HepG2 (cell line): Measurements from ENCODE around the gene PLD1. TPM values are rescaled to one million over a fixed set of nuclear protein-coding genes. Genes with fewer than 3 reads are reported as not detected.

ENCODE experiments used
- ATAC-seq: fragments of 200-7000 bp; cut with Tn5 transposase; 3 replicates; pipeline ENCODE4 v1.9.1; 2020; ENCODE audit warnings: mild to moderate bottlenecking, moderate library complexity
- BruUV-seq: library from RNA; stranded (reverse); fragments of 400-500 nt; replicated peaks from 2 replicates; lab custom pipeline; 2021; lab: Mats Ljungman, UMichigan
- CTCF ChIA-PET: fragments of 300-600 bp; formaldehyde crosslinking; extraction: SDS; loops from one replicate; lab custom pipeline; 2021; ENCODE audit warnings: low total read pairs, inconsistent platforms, low intra/inter-chr PET ratio; lab: Yijun Ruan, JAX
- POLR2A ChIA-PET: fragments of 350-600 bp; sonication (Branson Sonifier 250); formaldehyde crosslinking; loops from one replicate; lab custom pipeline; 2020; ENCODE audit warnings: antibody characterized with exemption, inconsistent platforms; lab: Yijun Ruan, JAX
- DNase-seq: peaks from one replicate; pipeline ENCODE4 v3.0.0-alpha.2; 2015; ENCODE audit warnings: low spot score
- FAIRE-seq: peaks from 3 replicates; lab custom pipeline; 2011; peaks lifted over from hg19 to GRCh38; lab: Jason Lieb, UNC
- H2AFZ ChIP-seq: one replicate; pipeline ENCODE4 v1.6.1; 2011; ENCODE audit warnings: low read length, inconsistent platforms
- H3K27ac ChIP-seq: fragments of 300-600 bp; 3 replicates; pipeline ENCODE4 v1.8.0; 2011; ENCODE audit warnings: mixed run types, mild to moderate bottlenecking, mixed read lengths, low read length, inconsistent platforms; ENCODE audit not compliant: insufficient read depth; ENCODE audit errors: extremely low read length
- H3K27me3 ChIP-seq, 2 experiments: fragments of 200-600 bp in 1 of 2; 2 replicates in 1 of 2; 3 replicates in 1 of 2; pipeline versions ENCODE4 v1.6.0 to v1.8.0; 2011; ENCODE audit warnings: low read length in 2 of 2, mild to moderate bottlenecking in 2 of 2, moderate library complexity in 2 of 2, inconsistent platforms in 1 of 2; ENCODE audit not compliant: insufficient read depth in 2 of 2, control insufficient read depth in 1 of 2
- H3K36me3 ChIP-seq, 2 experiments: fragments of 200-600 bp in 1 of 2; replicated peaks in 1 of 2; 2 replicates in 1 of 2; 3 replicates in 1 of 2; pipeline versions ENCODE4 v1.5.1 to v1.8.0; 2011; ENCODE audit warnings: low read length in 2 of 2, inconsistent platforms in 1 of 2; ENCODE audit not compliant: insufficient read depth in 2 of 2, control insufficient read depth in 1 of 2
- H3K4me1 ChIP-seq: 2 replicates; pipeline ENCODE4 v1.5.1; 2012; ENCODE audit warnings: low read length, inconsistent platforms; ENCODE audit not compliant: insufficient read depth
- H3K4me2 ChIP-seq: 2 replicates; pipeline ENCODE4 v1.6.0; 2011; ENCODE audit warnings: low read depth, low read length, inconsistent platforms
- H3K4me3 ChIP-seq, 3 experiments: fragments of 200-600 bp in 1 of 3; sonication (generic), shearing (Covaris generic) in 1 of 3; replicated peaks in 1 of 3; 2 replicates each; pipeline ENCODE4 v1.5.1; 2011 to 2016; ENCODE audit warnings: low read length in 3 of 3, inconsistent platforms in 2 of 3, low read depth in 2 of 3, mild to moderate bottlenecking in 2 of 3, control low read depth in 1 of 3, mixed read lengths in 1 of 3; ENCODE audit not compliant: insufficient read depth in 1 of 3
- H3K79me2 ChIP-seq: one replicate; pipeline ENCODE4 v1.6.1; 2011; ENCODE audit warnings: low read length, inconsistent platforms; ENCODE audit not compliant: insufficient read depth
- H3K9ac ChIP-seq: 2 replicates; pipeline ENCODE4 v1.6.0; 2011; ENCODE audit warnings: mild to moderate bottlenecking, low read depth, low read length, inconsistent platforms; ENCODE audit not compliant: insufficient read depth
- H3K9me3 ChIP-seq: 2 replicates; pipeline ENCODE4 v1.5.1; 2012; ENCODE audit warnings: mild to moderate bottlenecking, low read length
- H4K20me1 ChIP-seq: 2 replicates; pipeline ENCODE4 v1.6.0; 2011; ENCODE audit warnings: inconsistent platforms, mild to moderate bottlenecking, low read length, moderate library complexity; ENCODE audit not compliant: insufficient read depth
- CEBPB ChIP-seq: IDR thresholded peaks from 2 replicates; pipeline ENCODE4 v1.6.1; 2011; ENCODE audit warnings: low read depth, low read length, improper control_type of control experiment, borderline replicate concordance
- CEBPG ChIP-seq: IDR thresholded peaks from 2 replicates; pipeline ENCODE4 v1.6.1; 2016
- ELF1 ChIP-seq: sonication (generic); formaldehyde crosslinking; IDR thresholded peaks from 2 replicates; pipeline ENCODE4 v1.4.0; 2020; ENCODE audit warnings: missing genetic modification reagents
- GABPA ChIP-seq, 2 experiments: IDR thresholded peaks; 2 replicates each; pipeline ENCODE4 v1.6.1; 2011 to 2016; ENCODE audit warnings: low read depth in 2 of 2, low read length in 1 of 2, missing biosample characterization in 1 of 2, missing genetic modification characterization in 1 of 2
- IRX3 ChIP-seq: sonication (generic); formaldehyde crosslinking; IDR thresholded peaks from 2 replicates; pipeline ENCODE4 v1.8.1; 2023; ENCODE audit warnings: mild to moderate bottlenecking, low read depth, missing genetic modification reagents, borderline replicate concordance
- NKX3-1 ChIP-seq: sonication (generic); formaldehyde crosslinking; IDR thresholded peaks from 2 replicates; pipeline ENCODE4 v1.5.0; 2020; ENCODE audit warnings: missing genetic modification reagents
- RCOR2 ChIP-seq: IDR thresholded peaks from 2 replicates; pipeline ENCODE4 v1.6.1; 2016; ENCODE audit warnings: missing biosample characterization, missing genetic modification reagents
- SOX6 ChIP-seq, 2 experiments: fragments of 450-650 bp in 1 of 2; sonication (generic) in 1 of 2; formaldehyde crosslinking in 1 of 2; IDR thresholded peaks; 2 replicates each; pipeline versions ENCODE4 v1.4.0 to v1.6.1; 2017 to 2020; ENCODE audit warnings: antibody characterized with exemption in 1 of 2, mild to moderate bottlenecking in 1 of 2, missing genetic modification reagents in 1 of 2
- ZNF569 ChIP-seq: sonication (generic); formaldehyde crosslinking; IDR thresholded peaks from 2 replicates; pipeline ENCODE4 v1.5.0; 2020; ENCODE audit warnings: mild to moderate bottlenecking, missing genetic modification reagents, moderate library complexity, borderline replicate concordance
- WGBS: methylation state at CpG from one replicate; pipeline ENCODE4 v1.1.6; 2017; ENCODE audit warnings: low lambda C conversion rate; 5-methylcytosine and 5-hydroxymethylcytosine counted together
- in situ Hi-C: cut with HindIII; loops from 2 replicates; pipeline ENCODE4 v1.10.0; 2017; ENCODE audit warnings: low pct_unique_long_range_greater_than_20kb; ENCODE audit not compliant: extremely low pct_ligation_motif_present
- intact Hi-C: fragments of 100-400 bp; cut with micrococcal nuclease; formaldehyde crosslinking; loops from one replicate; pipeline ENCODE4 v1.10.0; 2022; ENCODE audit not compliant: unreplicated experiment
- polyA plus RNA-seq, 8 experiments: library from polyadenylated mRNA; depleted of rRNA in 3 of 8; stranded (reverse) in 7 of 8; unstranded in 1 of 8; fragments of >200 nt; fragmentation: Illumina TruSeq in 4 of 8; extraction: Trizol in 4 of 8; gene quantifications; 2 replicates each; pipeline versions ENCODE4 v1.2.1 to v1.2.3, GENCODE V29; 2011 to 2016; ENCODE audit warnings: low read depth in 4 of 8, missing spikeins in 1 of 8, mixed read lengths in 1 of 8; ENCODE audit not compliant: insufficient read depth in 1 of 8
- total RNA-seq, 5 experiments: library from RNA; depleted of rRNA; stranded (reverse); fragments of >200 nt; fragmentation: Illumina TruSeq; extraction: Trizol; gene quantifications; 2 replicates each; pipeline ENCODE4 v1.2.3, GENCODE V29; 2016; ENCODE audit warnings: low read depth in 1 of 5
- TF ChIP-seq, protein P1 (sequence below): sonication (generic); formaldehyde crosslinking; IDR thresholded peaks from 2 replicates; pipeline ENCODE4 v1.5.0; 2020; ENCODE audit warnings: mild to moderate bottlenecking, missing genetic modification reagents
- TF ChIP-seq, protein P2 (sequence below): sonication (generic); formaldehyde crosslinking; IDR thresholded peaks from 2 replicates; pipeline ENCODE4 v1.4.0; 2020; ENCODE audit warnings: missing genetic modification reagents
- TF ChIP-seq, protein P3 (sequence below), 2 experiments: fragments of 450-650 bp in 1 of 2; sonication (generic) in 1 of 2; formaldehyde crosslinking; IDR thresholded peaks; 2 replicates each; pipeline versions ENCODE4 v1.5.0 to v1.8.0; 2020 to 2022; ENCODE audit warnings: mild to moderate bottlenecking in 1 of 2, missing genetic modification reagents in 1 of 2

PLD1 gene
- total and polyA plus RNA-seq, 2 of the 13 experiments (the other 11 are each of a cell fraction or from before 2014, with no cell fraction given), result 27.1 to 59.4 TPM

DNA sequence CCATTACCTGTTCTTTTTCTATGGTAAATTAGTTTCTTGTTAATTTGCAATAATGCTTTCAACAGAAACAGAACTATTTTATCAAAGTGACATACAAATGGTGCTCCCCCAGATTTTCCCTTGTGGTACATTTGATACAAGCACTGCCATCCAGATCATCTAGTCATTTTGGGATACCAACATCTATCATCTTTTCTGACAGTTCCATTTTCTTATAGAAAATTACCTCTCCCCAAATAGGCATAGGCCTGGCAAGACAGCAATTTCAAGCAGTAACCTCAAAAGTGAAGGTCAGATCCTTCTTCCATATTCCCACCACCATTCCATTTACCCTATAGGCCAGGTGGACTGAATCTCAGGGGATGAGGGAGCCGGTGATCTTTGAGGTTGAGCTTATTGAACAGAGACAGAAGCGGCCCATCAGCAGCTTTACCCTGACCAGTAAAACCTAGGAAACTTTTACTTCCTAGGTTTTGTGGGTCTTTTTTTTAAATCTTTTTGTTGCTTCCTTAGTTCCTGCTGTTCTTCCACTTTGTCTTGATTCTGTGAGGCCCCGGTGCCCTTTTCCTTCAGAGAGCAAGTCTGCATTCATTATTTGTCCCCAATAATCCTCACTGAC is 3.1 kb upstream of the PLD1 start (continued):
- TF ChIP-seq SOX6 (IDR thresholded peaks at IDR 0.05) (no peak), SOX6 (CRISPR knock-in tag; IDR thresholded peaks at IDR 0.05) (no peak)

DNA sequence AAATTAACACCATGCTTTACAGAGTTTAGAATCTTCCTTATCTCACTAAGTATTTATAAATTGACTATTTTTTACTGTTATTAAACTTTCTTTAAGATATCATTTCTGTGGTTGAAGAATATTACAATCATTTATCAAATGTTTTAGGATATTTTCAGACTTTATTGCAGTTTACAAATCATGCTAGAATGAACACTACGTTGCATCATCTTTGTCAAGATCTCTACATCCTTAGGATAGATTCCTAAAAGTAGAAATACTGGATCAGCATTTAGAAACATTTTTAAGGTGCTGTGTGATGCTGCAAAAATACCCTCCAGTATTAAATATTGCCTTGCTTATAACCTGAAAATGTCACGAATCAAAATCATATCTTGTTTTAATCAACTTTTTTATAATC is 2.5 kb upstream of the PLD1 start:
- Histone ChIP-seq H3K4me1 (peaks cover 46% of the 10 kb centered on the region), H3K27me3 (no peaks in the 10 kb centered on the region; a peak in 1 of 5 replicates), H3K36me3 (no peaks in the 10 kb centered on the region), H3K4me3 (no peak overlapping the region), H4K20me1 (no peaks in the 10 kb centered on the region), H3K4me2 (no peak overlapping the region), H3K79me2 (peaks cover 33% of the 10 kb centered on the region), H3K27ac (no peak overlapping the region), H3K9ac (no peak overlapping the region), H3K9me3 (no peaks in the 10 kb centered on the region), H2AFZ (no peak overlapping the region)
- DNase-seq, result no peak
- intact Hi-C loops, result no loop called here
- no peak for FAIRE-seq
- CTCF ChIA-PET, result no interaction called here
- no TSS peak for BruUV-seq
- no peak for ATAC-seq
- in situ Hi-C loops, result no loop called here
- 96% methylated on average over 2 of the region's 2 CpGs for WGBS
- POLR2A ChIA-PET, result no interaction called here
- TF ChIP-seq CEBPB (peak; percentile 29; the same call in 1 of the 2 replicates), IRX3 (CRISPR knock-in tag) (no peak)

DNA sequence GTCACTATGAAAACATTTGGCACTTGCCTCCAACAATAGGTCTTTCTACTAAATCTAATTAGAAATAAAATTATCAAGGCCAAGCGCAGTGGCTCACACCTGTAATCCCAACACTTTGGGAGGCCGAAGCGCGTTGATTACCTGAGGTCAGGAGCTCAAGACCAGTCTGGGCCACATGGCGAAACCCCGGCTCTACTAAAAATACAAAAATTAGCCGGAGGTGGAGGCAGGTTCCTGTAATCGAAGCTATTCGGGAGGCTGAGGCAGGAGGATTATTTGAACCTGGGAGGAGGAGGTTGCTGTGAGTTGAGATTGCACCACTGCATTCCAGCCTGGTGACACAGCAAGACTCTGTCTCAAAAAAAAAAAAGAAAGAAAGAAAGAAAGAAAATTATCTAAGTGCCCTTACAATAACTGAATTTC is 1.6 kb upstream of the PLD1 start:
- DNase-seq (no peak), FAIRE-seq (no peak), ATAC-seq (no peak)
- Histone ChIP-seq H4K20me1 (no peaks in the 10 kb centered on the region), H3K27ac (peak overlapping the region; percentile 96), H3K27me3 (no peaks in the 10 kb centered on the region; a peak in 1 of 5 replicates), H3K9ac (peak overlapping the region; percentile 90; the same call in 1 of the 2 replicates), H3K9me3 (no peaks in the 10 kb centered on the region), H3K36me3 (no peaks in the 10 kb centered on the region), H3K4me1 (peaks cover 50% of the 10 kb centered on the region), H3K4me3 (peak overlapping the region in 1 of 3 experiments; percentile 91; a peak in 2 of 6 replicates), H3K79me2 (peaks cover 42% of the 10 kb centered on the region), H2AFZ (no peak overlapping the region), H3K4me2 (peak overlapping the region; percentile 83)
- 84% methylated on average over 9 of the region's 9 CpGs for WGBS
- ChIA-PET CTCF (no interaction called here), POLR2A (interaction anchor here (1.3 to 6.5 kb wide), 4 partner anchors 12 to 28 kb away, joined by 4 to 91 read pairs (median 48); partner anchors contain the start of gene TMEM212)
- in situ Hi-C loops (no loop called here), intact Hi-C loops (loop anchor here (2.0 kb wide), 1 partner anchor 13 kb away; no protein-coding TSS in a partner anchor)
- BruUV-seq, result no TSS peak
- TF ChIP-seq RCOR2 (0 out of 2 replicates have a peak, but pooled peaks have one; percentile 45), ZNF569 (CRISPR knock-in tag) (no peak), ELF1 (no peak), NKX3-1 (CRISPR knock-in tag) (no peak), CEBPG (CRISPR knock-in tag) (peak; percentile 41), GABPA (IDR thresholded peaks at IDR 0.05; ENCODE audit: low read depth, low read length) (no peak), GABPA (CRISPR knock-in tag; IDR thresholded peaks at IDR 0.05; ENCODE audit: low read depth) (no peak)
- TF ChIP-seq, protein P1, sequence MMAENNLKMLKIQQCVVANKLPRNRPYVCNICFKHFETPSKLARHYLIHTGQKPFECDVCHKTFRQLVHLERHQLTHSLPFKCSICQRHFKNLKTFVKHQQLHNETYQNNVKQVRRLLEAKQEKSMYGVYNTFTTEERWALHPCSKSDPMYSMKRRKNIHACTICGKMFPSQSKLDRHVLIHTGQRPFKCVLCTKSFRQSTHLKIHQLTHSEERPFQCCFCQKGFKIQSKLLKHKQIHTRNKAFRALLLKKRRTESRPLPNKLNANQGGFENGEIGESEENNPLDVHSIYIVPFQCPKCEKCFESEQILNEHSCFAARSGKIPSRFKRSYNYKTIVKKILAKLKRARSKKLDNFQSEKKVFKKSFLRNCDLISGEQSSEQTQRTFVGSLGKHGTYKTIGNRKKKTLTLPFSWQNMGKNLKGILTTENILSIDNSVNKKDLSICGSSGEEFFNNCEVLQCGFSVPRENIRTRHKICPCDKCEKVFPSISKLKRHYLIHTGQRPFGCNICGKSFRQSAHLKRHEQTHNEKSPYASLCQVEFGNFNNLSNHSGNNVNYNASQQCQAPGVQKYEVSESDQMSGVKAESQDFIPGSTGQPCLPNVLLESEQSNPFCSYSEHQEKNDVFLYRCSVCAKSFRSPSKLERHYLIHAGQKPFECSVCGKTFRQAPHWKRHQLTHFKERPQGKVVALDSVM, result peak; percentile 99
- TF ChIP-seq, protein P2, sequence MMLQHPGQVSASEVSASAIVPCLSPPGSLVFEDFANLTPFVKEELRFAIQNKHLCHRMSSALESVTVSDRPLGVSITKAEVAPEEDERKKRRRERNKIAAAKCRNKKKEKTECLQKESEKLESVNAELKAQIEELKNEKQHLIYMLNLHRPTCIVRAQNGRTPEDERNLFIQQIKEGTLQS (CRISPR knock-in tag), result peak; percentile 26; the same call in 1 of the 2 replicates
- TF ChIP-seq, protein P3, sequence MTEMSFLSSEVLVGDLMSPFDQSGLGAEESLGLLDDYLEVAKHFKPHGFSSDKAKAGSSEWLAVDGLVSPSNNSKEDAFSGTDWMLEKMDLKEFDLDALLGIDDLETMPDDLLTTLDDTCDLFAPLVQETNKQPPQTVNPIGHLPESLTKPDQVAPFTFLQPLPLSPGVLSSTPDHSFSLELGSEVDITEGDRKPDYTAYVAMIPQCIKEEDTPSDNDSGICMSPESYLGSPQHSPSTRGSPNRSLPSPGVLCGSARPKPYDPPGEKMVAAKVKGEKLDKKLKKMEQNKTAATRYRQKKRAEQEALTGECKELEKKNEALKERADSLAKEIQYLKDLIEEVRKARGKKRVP (CRISPR knock-in tag; IDR thresholded peaks at IDR 0.05), result 0 out of 4 replicates have a peak, but pooled peaks of 1 of the 2 experiments have one; percentile 8
